ENCODE measurements around the gene ROR1. TPM values are rescaled to one million over a fixed set of nuclear protein-coding genes. Genes with fewer than 3 reads are reported as not detected.
A peak's percentile ranks its signal among the peaks of the same experiment; 100 is the strongest.

The ROR1 gene
- total RNA-seq, 1 experiment from 2014 or later, result 19.0 TPM

DNA sequence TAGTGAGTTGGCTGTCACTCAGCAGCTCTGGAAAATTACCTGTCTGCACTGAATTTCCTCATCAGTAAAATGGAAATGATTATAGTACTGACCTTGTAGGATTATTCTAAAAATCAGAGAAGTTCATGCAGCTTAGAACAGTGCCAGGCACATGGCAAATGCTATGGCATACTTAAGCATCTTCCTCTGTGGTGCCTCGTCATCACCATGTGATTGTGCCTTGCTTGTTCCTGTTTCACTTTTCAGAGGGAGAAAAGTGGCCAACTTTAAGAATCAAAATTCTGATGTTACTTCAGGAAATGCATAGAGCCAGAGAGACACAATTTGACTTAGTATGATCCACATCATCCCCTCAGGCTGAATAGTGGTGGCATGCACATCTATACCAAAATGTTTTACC lies 203.6 kb downstream of the ROR1 start:
- Histone ChIP-seq H3K79me2 (ENCODE audit: low read depth) (peaks cover 27% of the 10 kb centered on the region), H3F3A (ENCODE audit: insufficient read depth, low read depth) (peaks cover 36% of the 10 kb centered on the region), H3K27me3 (ENCODE audit: insufficient read depth, low read depth) (no peaks in the 10 kb centered on the region), H3K36me3 (ENCODE audit: low read depth) (0 out of 2 replicates have a peak, but pooled peaks cover 4% of the 10 kb centered on the region), H3K9me2 (ENCODE audit: insufficient read depth) (no peaks in the 10 kb centered on the region), H3K4me2 (no peak overlapping the region), H3K4me1 (replicated peaks; ENCODE audit: insufficient read depth) (peaks cover 38% of the 10 kb centered on the region), H2AFZ (no peak overlapping the region), H3K4me3 (no peak overlapping the region), H4K20me1 (ENCODE audit: insufficient read depth) (no peaks in the 10 kb centered on the region), H3K27ac (no peak overlapping the region), H3K9me3 (ENCODE audit: insufficient read depth, low read depth) (no peaks in the 10 kb centered on the region; the same call in none of the 2 replicates)
- POLR2A ChIA-PET (ENCODE audit: unreplicated experiment), result no interaction called here
- intact Hi-C loops (cut with micrococcal nuclease; ENCODE audit: unreplicated experiment), result no loop called here
- CTCF ChIA-PET, result no interaction called here
- BruUV-seq (replicated peaks), result no TSS peak
- no peak for DNase-seq
- TF ChIP-seq, protein P1, sequence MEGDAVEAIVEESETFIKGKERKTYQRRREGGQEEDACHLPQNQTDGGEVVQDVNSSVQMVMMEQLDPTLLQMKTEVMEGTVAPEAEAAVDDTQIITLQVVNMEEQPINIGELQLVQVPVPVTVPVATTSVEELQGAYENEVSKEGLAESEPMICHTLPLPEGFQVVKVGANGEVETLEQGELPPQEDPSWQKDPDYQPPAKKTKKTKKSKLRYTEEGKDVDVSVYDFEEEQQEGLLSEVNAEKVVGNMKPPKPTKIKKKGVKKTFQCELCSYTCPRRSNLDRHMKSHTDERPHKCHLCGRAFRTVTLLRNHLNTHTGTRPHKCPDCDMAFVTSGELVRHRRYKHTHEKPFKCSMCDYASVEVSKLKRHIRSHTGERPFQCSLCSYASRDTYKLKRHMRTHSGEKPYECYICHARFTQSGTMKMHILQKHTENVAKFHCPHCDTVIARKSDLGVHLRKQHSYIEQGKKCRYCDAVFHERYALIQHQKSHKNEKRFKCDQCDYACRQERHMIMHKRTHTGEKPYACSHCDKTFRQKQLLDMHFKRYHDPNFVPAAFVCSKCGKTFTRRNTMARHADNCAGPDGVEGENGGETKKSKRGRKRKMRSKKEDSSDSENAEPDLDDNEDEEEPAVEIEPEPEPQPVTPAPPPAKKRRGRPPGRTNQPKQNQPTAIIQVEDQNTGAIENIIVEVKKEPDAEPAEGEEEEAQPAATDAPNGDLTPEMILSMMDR (conservative IDR thresholded peaks at IDR 0.05), result no peak
- TF ChIP-seq EZH2 (IDR thresholded peaks at IDR 0.05; ENCODE audit: low read depth), result no peak

DNA sequence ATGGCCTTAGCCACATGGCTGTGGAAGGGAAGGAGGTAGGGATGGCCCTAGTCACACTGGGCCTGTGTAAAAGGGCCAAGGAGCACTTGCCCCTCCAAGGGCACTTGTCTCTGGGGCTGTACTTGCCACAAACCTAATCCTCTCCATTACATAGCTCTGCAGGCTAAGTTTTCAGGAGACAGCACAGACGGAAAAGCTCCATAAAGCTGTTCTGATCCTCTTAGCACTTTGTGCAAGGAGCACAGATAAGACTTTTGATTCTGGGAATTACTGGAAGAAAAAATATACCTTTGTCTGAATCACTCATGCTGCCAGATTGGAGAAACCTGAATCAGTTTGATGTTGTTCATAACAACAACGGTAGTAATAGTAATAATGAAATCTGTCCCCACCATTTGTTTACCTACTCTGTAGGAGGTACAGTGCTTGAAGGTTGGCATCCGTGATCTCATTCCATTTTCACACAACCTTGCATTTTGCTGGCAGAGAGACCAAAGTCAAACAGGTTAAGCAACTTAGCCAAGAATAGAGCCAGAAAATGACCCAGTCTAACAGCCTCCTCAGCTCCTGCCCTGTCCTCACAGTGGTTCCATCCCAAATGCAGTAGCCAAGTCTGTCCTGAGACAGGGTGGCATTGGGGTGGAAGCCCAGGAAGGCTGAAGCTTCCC lies 207.1 kb downstream of the ROR1 start:
- peaks cover 3% of the 10 kb centered on the region; the same call in 1 of the 2 replicates for H3K9me3 ChIP-seq (ENCODE audit: insufficient read depth, low read depth)
- H3K4me2 ChIP-seq, result peak overlapping the region; percentile 65
- peak overlapping the region; percentile 81 for H3K27ac ChIP-seq
- TF ChIP-seq EZH2 (IDR thresholded peaks at IDR 0.05; ENCODE audit: low read depth), result no peak
- TF ChIP-seq, protein P1 (conservative IDR thresholded peaks at IDR 0.05), result no peak
- BruUV-seq (replicated peaks), result no TSS peak
- no peaks in the 10 kb centered on the region for H4K20me1 ChIP-seq (ENCODE audit: insufficient read depth)
- H3F3A ChIP-seq (ENCODE audit: insufficient read depth, low read depth), result peaks cover 32% of the 10 kb centered on the region
- peaks cover 35% of the 10 kb centered on the region for H3K79me2 ChIP-seq (ENCODE audit: low read depth)
- H2AFZ ChIP-seq, result no peak overlapping the region
- peak overlapping the region; percentile 4; the same call in 1 of the 2 replicates for H3K4me3 ChIP-seq
- H3K27me3 ChIP-seq (ENCODE audit: insufficient read depth, low read depth), result no peaks in the 10 kb centered on the region
- H3K4me1 ChIP-seq (replicated peaks; ENCODE audit: insufficient read depth), result peaks cover 40% of the 10 kb centered on the region
- no peaks in the 10 kb centered on the region for H3K9me2 ChIP-seq (ENCODE audit: insufficient read depth)
- peak; percentile 74 to 95 for DNase-seq
- POLR2A ChIA-PET (ENCODE audit: unreplicated experiment), result no interaction called here
- H3K36me3 ChIP-seq (ENCODE audit: low read depth), result 0 out of 2 replicates have a peak, but pooled peaks cover 4% of the 10 kb centered on the region
- CTCF ChIA-PET, result interaction anchor here (1.1 kb wide), 1 partner anchor 46 kb away, joined by 5 read pairs; no protein-coding TSS in a partner anchor
- intact Hi-C loops (cut with micrococcal nuclease; ENCODE audit: unreplicated experiment), result loop anchor here (1.0 kb wide), 4 partner anchors 19 to 134 kb away; no protein-coding TSS in a partner anchor

DNA sequence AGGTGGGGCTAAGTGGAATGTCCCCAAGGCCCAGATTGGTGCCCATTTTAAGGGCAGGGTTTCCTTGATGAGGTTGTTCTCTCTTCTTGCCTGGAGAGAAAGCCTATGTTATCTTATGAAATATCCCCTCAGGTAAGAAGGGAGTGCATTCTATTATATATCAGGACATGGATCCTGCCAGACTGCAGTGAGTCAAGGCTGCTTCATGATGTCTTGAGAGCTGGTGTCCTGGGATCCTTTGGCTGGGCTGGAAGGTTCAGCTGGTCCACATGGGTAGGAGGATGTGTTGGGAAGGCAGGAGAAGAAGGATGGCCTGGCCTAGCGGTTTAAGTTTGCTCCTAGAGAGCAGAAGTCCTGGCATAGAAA lies 207.6 kb downstream of the ROR1 start:
- CTCF ChIA-PET, result no interaction called here
- intact Hi-C loops (cut with micrococcal nuclease; ENCODE audit: unreplicated experiment), result loop anchor here (1.0 kb wide), 4 partner anchors 19 to 134 kb away; no protein-coding TSS in a partner anchor
- Histone ChIP-seq H4K20me1 (ENCODE audit: insufficient read depth) (no peaks in the 10 kb centered on the region), H3K27me3 (ENCODE audit: insufficient read depth, low read depth) (no peaks in the 10 kb centered on the region), H3K9me2 (ENCODE audit: insufficient read depth) (no peaks in the 10 kb centered on the region), H3K9me3 (ENCODE audit: insufficient read depth, low read depth) (peaks cover 3% of the 10 kb centered on the region; the same call in 1 of the 2 replicates), H3K4me1 (replicated peaks; ENCODE audit: insufficient read depth) (peaks cover 41% of the 10 kb centered on the region), H3F3A (ENCODE audit: insufficient read depth, low read depth) (peaks cover 32% of the 10 kb centered on the region), H3K4me3 (no peak overlapping the region), H3K4me2 (peak overlapping the region; percentile 65), H3K36me3 (ENCODE audit: low read depth) (0 out of 2 replicates have a peak, but pooled peaks cover 4% of the 10 kb centered on the region), H2AFZ (no peak overlapping the region), H3K27ac (peak overlapping the region; percentile 81), H3K79me2 (ENCODE audit: low read depth) (peaks cover 35% of the 10 kb centered on the region)
- no peak for TF ChIP-seq EZH2 (IDR thresholded peaks at IDR 0.05; ENCODE audit: low read depth)
- TF ChIP-seq, protein P1 (conservative IDR thresholded peaks at IDR 0.05), result no peak
- DNase-seq, result peak in 1 of 2 experiments; percentile 86
- no TSS peak for BruUV-seq (replicated peaks)
- POLR2A ChIA-PET (ENCODE audit: unreplicated experiment), result no interaction called here
